A549 (cell line): ENCODE measurements around the gene ITPRIPL1. TPM values are rescaled to one million over a fixed set of nuclear protein-coding genes. Genes with fewer than 3 reads are reported as not detected.

Experiments
- ATAC-seq, 2 experiments: fragments of 200-7000 bp in 1 of 2; fragments of >200 bp in 1 of 2; cut with Nextera tagmentation in 1 of 2; cut with Tn5 transposase in 1 of 2; 3 replicates each; pipeline versions ENCODE4 v1.8.0 to v1.9.1; 2018 to 2020; ENCODE audit warnings: mild to moderate bottlenecking in 1 of 2, moderate library complexity in 1 of 2
- CTCF ChIA-PET: fragments of 300-600 bp; sonication (Branson Sonifier 250); formaldehyde crosslinking; extraction: SDS; loops from one replicate; lab custom pipeline; 2021; ENCODE audit warnings: antibody characterized with exemption, inconsistent platforms; lab: Yijun Ruan, JAX
- POLR2A ChIA-PET: fragments of 350-600 bp; formaldehyde crosslinking; extraction: SDS; loops from one replicate; lab custom pipeline; 2021; ENCODE audit warnings: antibody characterized with exemption, inconsistent platforms; lab: Yijun Ruan, JAX
- DNase-seq, 2 experiments: peaks; one replicate each; pipeline versions ENCODE4 v3.0.0 to v3.0.0-alpha.2; 2011 to 2016; ENCODE audit warnings: low read depth in 1 of 2, low spot score in 1 of 2
- FAIRE-seq: peaks from 2 replicates; lab custom pipeline; 2011; peaks lifted over from hg19 to GRCh38; lab: Jason Lieb, UNC
- H3K27ac ChIP-seq, 2 experiments: fragments of >200 bp; sonication (Bioruptor Twin); formaldehyde crosslinking; 3 replicates each; pipeline ENCODE4 v1.5.1; 2016 to 2017
- H3K4me1 ChIP-seq: fragments of >200 bp; sonication (Bioruptor Twin); formaldehyde crosslinking; 3 replicates; pipeline ENCODE4 v1.6.1; 2016
- H3K4me2 ChIP-seq: fragments of >200 bp; sonication (Bioruptor Twin); formaldehyde crosslinking; 3 replicates; pipeline ENCODE4 v1.6.1; 2016
- H3K4me3 ChIP-seq: fragments of >200 bp; sonication (Bioruptor Twin); formaldehyde crosslinking; 3 replicates; pipeline ENCODE4 v1.5.1; 2016
- H3K9me3 ChIP-seq: fragments of >200 bp; sonication (Bioruptor Twin); formaldehyde crosslinking; 3 replicates; pipeline ENCODE4 v1.6.1; 2016
- BHLHE40 ChIP-seq: IDR thresholded peaks from 2 replicates; pipeline ENCODE4 v1.6.1; 2012; ENCODE audit warnings: low read depth, low read length, inconsistent platforms
- CBX8 ChIP-seq: fragments of 200-600 bp; sonication (generic); IDR thresholded peaks from 2 replicates; pipeline ENCODE4 v1.6.1; 2016
- CEBPB ChIP-seq, 2 experiments: fragments of >200 bp in 1 of 2; sonication (Bioruptor Twin) in 1 of 2; formaldehyde crosslinking in 1 of 2; IDR thresholded peaks; 2 replicates each; pipeline ENCODE4 v1.6.1; 2012 to 2016
- CHD2 ChIP-seq: fragments of 150-350 bp; IDR thresholded peaks from 2 replicates; pipeline ENCODE4 v1.6.1; 2014; ENCODE audit warnings: low read length; ENCODE audit not compliant: partially characterized antibody
- CHD4 ChIP-seq: fragments of 200-600 bp; sonication (generic); IDR thresholded peaks from 2 replicates; pipeline ENCODE4 v1.6.1; 2016; ENCODE audit warnings: antibody characterized with exemption, mild to moderate bottlenecking, borderline replicate concordance
- CTCF ChIP-seq: fragments of >200 bp; sonication (Bioruptor Twin); formaldehyde crosslinking; IDR thresholded peaks from 3 replicates; pipeline ENCODE4 v1.5.1; 2016
- EHF ChIP-seq: fragments of 250-450 bp; sonication (Bioruptor Pico); IDR thresholded peaks from 2 replicates; pipeline ENCODE4 v1.5.0; 2020; ENCODE audit warnings: mild to moderate bottlenecking
- EHMT2 ChIP-seq: fragments of 200-600 bp; sonication (generic); IDR thresholded peaks from 2 replicates; pipeline ENCODE4 v1.6.1; 2016; ENCODE audit warnings: antibody characterized with exemption, low read depth, mild to moderate bottlenecking, moderate library complexity
- EP300 ChIP-seq, 2 experiments: fragments of >200 bp; sonication (Bioruptor Twin); formaldehyde crosslinking; IDR thresholded peaks; 2 replicates in 1 of 2; 3 replicates in 1 of 2; pipeline ENCODE4 v1.6.1; 2016 to 2017
- ESRRA ChIP-seq: fragments of 150-350 bp; IDR thresholded peaks from 2 replicates; pipeline ENCODE4 v1.6.1; 2014; ENCODE audit warnings: mild to moderate bottlenecking, low read length, borderline replicate concordance
- FOSB ChIP-seq: fragments of 250-450 bp; sonication (Bioruptor Pico); IDR thresholded peaks from 2 replicates; pipeline ENCODE4 v1.5.0; 2020; ENCODE audit warnings: mild to moderate bottlenecking, moderate library complexity
- FOSL2 ChIP-seq, 2 experiments: fragments of 450-650 bp in 1 of 2; fragments of >200 bp in 1 of 2; sonication (Bioruptor Twin) in 1 of 2; formaldehyde crosslinking; IDR thresholded peaks; 2 replicates each; pipeline versions ENCODE4 v1.5.0 to v1.6.1; 2016 to 2020; ENCODE audit warnings: mild to moderate bottlenecking in 1 of 2, moderate library complexity in 1 of 2
- HEYL ChIP-seq: fragments of 250-450 bp; sonication (Bioruptor Pico); IDR thresholded peaks from 2 replicates; pipeline ENCODE4 v1.8.0; 2021; ENCODE audit warnings: mild to moderate bottlenecking, moderate library complexity
- HMGXB4 ChIP-seq: fragments of 250-450 bp; sonication (Bioruptor Pico); IDR thresholded peaks from 2 replicates; pipeline ENCODE4 v1.5.0; 2021; ENCODE audit warnings: mild to moderate bottlenecking, moderate library complexity, borderline replicate concordance
- JUN ChIP-seq, 2 experiments: fragments of >200 bp; sonication (Bioruptor Twin); formaldehyde crosslinking; IDR thresholded peaks; 2 replicates in 1 of 2; 3 replicates in 1 of 2; pipeline ENCODE4 v1.6.1; 2016 to 2017
- JUNB ChIP-seq: fragments of >200 bp; sonication (Bioruptor Twin); formaldehyde crosslinking; IDR thresholded peaks from 2 replicates; pipeline ENCODE4 v1.6.1; 2016
- MAZ ChIP-seq: fragments of 150-350 bp; IDR thresholded peaks from 2 replicates; pipeline ENCODE4 v1.6.1; 2014; ENCODE audit warnings: antibody characterized with exemption, low read depth, low read length, borderline replicate concordance
- NFE2L2 ChIP-seq: fragments of 150-350 bp; conservative IDR thresholded peaks from 2 replicates; pipeline ENCODE4 v1.6.1; 2014; ENCODE audit warnings: low read length
- POLR2AphosphoS2 ChIP-seq: conservative IDR thresholded peaks from 2 replicates; pipeline ENCODE4 v1.6.1; 2012; ENCODE audit warnings: low read length, improper control_type of control experiment, inconsistent platforms
- RAD21 ChIP-seq, 2 experiments: fragments of >200 bp in 1 of 2; sonication (Bioruptor Twin) in 1 of 2; formaldehyde crosslinking in 1 of 2; IDR thresholded peaks in 1 of 2; conservative IDR thresholded peaks in 1 of 2; 2 replicates in 1 of 2; 3 replicates in 1 of 2; pipeline ENCODE4 v1.6.1; 2012 to 2018; ENCODE audit warnings: inconsistent platforms in 1 of 2
- RARB ChIP-seq: fragments of 250-450 bp; sonication (Bioruptor Pico); IDR thresholded peaks from 2 replicates; pipeline ENCODE4 v1.8.0; 2021; ENCODE audit warnings: mild to moderate bottlenecking, moderate library complexity
- SMC3 ChIP-seq: fragments of >200 bp; sonication (Bioruptor Twin); formaldehyde crosslinking; IDR thresholded peaks from 3 replicates; pipeline ENCODE4 v1.6.1; 2018; ENCODE audit warnings: inconsistent platforms
- TFCP2L1 ChIP-seq: fragments of 250-450 bp; sonication (Bioruptor Pico); IDR thresholded peaks from 2 replicates; pipeline ENCODE4 v1.5.0; 2021; ENCODE audit warnings: mild to moderate bottlenecking
- ZC3H11A ChIP-seq: fragments of 450-650 bp; IDR thresholded peaks from 2 replicates; pipeline ENCODE4 v1.6.1; 2014; ENCODE audit warnings: antibody characterized with exemption, mild to moderate bottlenecking
- ZSCAN20 ChIP-seq: fragments of 250-450 bp; sonication (Bioruptor Pico); IDR thresholded peaks from 2 replicates; pipeline ENCODE4 v1.8.0; 2022; ENCODE audit warnings: mild to moderate bottlenecking, moderate library complexity
- WGBS: methylation state at CpG from one replicate; pipeline ENCODE4 v1.1.6; 2017; ENCODE audit errors: missing lambda C conversion rate; 5-methylcytosine and 5-hydroxymethylcytosine counted together
- polyA plus RNA-seq, 4 experiments: library from polyadenylated mRNA; depleted of rRNA in 3 of 4; stranded (reverse); fragments of >200 nt; fragmentation: RNase III in 1 of 4; extraction: RNeasy Plus Mini Kit Qiagen cat#74134 plus additional on column Dnase treatment in 1 of 4; gene quantifications; 2 replicates in 3 of 4; 3 replicates in 1 of 4; pipeline ENCODE4 v1.2.3, GENCODE V29; 2011 to 2017
- TF ChIP-seq, protein P1 (sequence below): fragments of 200-600 bp; sonication (generic); IDR thresholded peaks from 2 replicates; pipeline ENCODE4 v1.6.1; 2016; ENCODE audit warnings: antibody characterized with exemption, mild to moderate bottlenecking, moderate library complexity
- TF ChIP-seq, protein P2 (sequence below): fragments of >200 bp; sonication (Bioruptor Twin); formaldehyde crosslinking; IDR thresholded peaks from 2 replicates; pipeline ENCODE4 v1.6.1; 2016
- TF ChIP-seq, protein P3 (sequence below): IDR thresholded peaks from 2 replicates; pipeline ENCODE4 v1.6.1; 2012

The ITPRIPL1 gene
- polyA plus RNA-seq, 2 of the 4 experiments (the other 2 are of a cell fraction): not detected

- no peak overlapping the region for H3K4me3 ChIP-seq
- H3K4me2 ChIP-seq: no peak overlapping the region
- no peak overlapping the region for H3K27ac ChIP-seq
- TF ChIP-seq CEBPB (IDR thresholded peaks at IDR 0.05): no peak
- TF ChIP-seq ZSCAN20: no peak
- TF ChIP-seq JUNB: no peak
- TF ChIP-seq CHD2: no peak
- TF ChIP-seq, protein P1, sequence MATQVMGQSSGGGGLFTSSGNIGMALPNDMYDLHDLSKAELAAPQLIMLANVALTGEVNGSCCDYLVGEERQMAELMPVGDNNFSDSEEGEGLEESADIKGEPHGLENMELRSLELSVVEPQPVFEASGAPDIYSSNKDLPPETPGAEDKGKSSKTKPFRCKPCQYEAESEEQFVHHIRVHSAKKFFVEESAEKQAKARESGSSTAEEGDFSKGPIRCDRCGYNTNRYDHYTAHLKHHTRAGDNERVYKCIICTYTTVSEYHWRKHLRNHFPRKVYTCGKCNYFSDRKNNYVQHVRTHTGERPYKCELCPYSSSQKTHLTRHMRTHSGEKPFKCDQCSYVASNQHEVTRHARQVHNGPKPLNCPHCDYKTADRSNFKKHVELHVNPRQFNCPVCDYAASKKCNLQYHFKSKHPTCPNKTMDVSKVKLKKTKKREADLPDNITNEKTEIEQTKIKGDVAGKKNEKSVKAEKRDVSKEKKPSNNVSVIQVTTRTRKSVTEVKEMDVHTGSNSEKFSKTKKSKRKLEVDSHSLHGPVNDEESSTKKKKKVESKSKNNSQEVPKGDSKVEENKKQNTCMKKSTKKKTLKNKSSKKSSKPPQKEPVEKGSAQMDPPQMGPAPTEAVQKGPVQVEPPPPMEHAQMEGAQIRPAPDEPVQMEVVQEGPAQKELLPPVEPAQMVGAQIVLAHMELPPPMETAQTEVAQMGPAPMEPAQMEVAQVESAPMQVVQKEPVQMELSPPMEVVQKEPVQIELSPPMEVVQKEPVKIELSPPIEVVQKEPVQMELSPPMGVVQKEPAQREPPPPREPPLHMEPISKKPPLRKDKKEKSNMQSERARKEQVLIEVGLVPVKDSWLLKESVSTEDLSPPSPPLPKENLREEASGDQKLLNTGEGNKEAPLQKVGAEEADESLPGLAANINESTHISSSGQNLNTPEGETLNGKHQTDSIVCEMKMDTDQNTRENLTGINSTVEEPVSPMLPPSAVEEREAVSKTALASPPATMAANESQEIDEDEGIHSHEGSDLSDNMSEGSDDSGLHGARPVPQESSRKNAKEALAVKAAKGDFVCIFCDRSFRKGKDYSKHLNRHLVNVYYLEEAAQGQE: no peak
- TF ChIP-seq EHF (CRISPR knock-in tag): no peak
- TF ChIP-seq, protein P2, sequence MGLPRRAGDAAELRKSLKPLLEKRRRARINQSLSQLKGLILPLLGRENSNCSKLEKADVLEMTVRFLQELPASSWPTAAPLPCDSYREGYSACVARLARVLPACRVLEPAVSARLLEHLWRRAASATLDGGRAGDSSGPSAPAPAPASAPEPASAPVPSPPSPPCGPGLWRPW: no peak
- TF ChIP-seq TFCP2L1 (CRISPR knock-in tag): no peak
- TF ChIP-seq FOSL2 (IDR thresholded peaks at IDR 0.05): no peak
- no peak for TF ChIP-seq FOSL2 (CRISPR knock-in tag; IDR thresholded peaks at IDR 0.05)
- TF ChIP-seq HEYL: no peak
- TF ChIP-seq, protein P3, sequence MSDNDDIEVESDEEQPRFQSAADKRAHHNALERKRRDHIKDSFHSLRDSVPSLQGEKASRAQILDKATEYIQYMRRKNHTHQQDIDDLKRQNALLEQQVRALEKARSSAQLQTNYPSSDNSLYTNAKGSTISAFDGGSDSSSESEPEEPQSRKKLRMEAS: no peak
- TF ChIP-seq FOSB (CRISPR knock-in tag): no peak
- no peak for TF ChIP-seq CBX8
- no peak for FAIRE-seq
- ATAC-seq: no peak
- 80% methylated on average over 2 of the region's 2 CpGs for WGBS
- no peaks in the 10 kb centered on the region for H3K9me3 ChIP-seq
- H3K4me1 ChIP-seq: no peaks in the 10 kb centered on the region
- no peak for DNase-seq
- ChIA-PET CTCF (interaction anchor here (2.7 kb wide), 1 partner anchor 140 kb away, joined by 11 read pairs; no protein-coding TSS in a partner anchor), POLR2A (no interaction called here)
Measured at GRCh38 chr2:96369186-96369585, 44.1 kb downstream of the ITPRIPL1 start.

DNA sequence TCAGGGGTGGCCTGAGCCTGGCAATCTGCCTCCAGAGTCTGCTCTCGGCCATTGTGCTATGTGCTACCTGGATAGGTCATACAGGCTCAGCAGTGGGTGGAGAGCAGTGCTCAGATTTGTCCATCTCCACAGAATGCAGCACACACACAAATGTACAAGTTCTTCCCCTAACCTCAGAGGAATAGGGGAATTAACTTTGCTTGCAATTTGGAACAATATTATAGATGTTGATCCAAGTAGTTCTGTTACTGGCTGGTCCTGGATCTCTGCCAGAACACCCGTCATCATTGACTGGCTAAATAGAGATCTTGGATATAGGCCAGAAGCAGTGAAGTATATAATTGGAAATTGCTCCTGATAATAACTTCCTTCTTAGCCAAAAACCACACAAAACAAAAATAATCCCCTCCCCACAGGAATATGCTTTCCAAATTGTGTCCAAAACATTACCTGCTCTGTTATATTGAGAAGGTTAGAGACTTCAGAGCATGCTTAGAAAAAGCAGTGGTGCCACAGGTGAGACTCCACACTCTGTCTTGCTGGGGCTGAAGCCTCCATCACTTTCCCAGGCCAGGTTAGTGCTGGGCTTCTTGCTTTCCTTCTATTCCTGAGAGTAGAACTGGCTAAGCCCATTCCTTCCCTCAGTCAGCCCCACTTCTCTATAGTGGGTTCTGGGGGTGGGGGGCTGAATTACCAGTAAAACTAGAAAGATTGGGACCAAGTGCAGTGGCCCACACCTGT, 49.3 kb downstream of the ITPRIPL1 start:
- no peaks in the 10 kb centered on the region for H3K4me1 ChIP-seq
- FAIRE-seq (no peak), ATAC-seq (peak in 1 of 2 experiments; percentile 25; a peak in 2 of 6 replicates), DNase-seq (no peak)
- 84% methylated on average over 2 of the region's 2 CpGs for WGBS
- TF ChIP-seq FOSL2 (IDR thresholded peaks at IDR 0.05): no peak
- no peak for TF ChIP-seq FOSL2 (CRISPR knock-in tag; IDR thresholded peaks at IDR 0.05)
- TF ChIP-seq RARB (CRISPR knock-in tag): no peak
- no peak for TF ChIP-seq CHD2
- TF ChIP-seq ZSCAN20: no peak
- no peak for TF ChIP-seq NFE2L2
- no peak for TF ChIP-seq SMC3
- no peak for TF ChIP-seq ZC3H11A
- no peak for TF ChIP-seq CTCF
- no peak for TF ChIP-seq ESRRA
- no peak for TF ChIP-seq RAD21 (conservative IDR thresholded peaks at IDR 0.05 in 1 of 2, IDR thresholded peaks at IDR 0.05 in 1 of 2)
- no peak for TF ChIP-seq JUN (IDR thresholded peaks at IDR 0.05)
- TF ChIP-seq CHD4: no peak
- no peak for TF ChIP-seq MAZ
- no peak for TF ChIP-seq POLR2AphosphoS2
- TF ChIP-seq EP300 (IDR thresholded peaks at IDR 0.05): no peak
- no peak for TF ChIP-seq EHMT2
- TF ChIP-seq HMGXB4 (CRISPR knock-in tag): no peak
- TF ChIP-seq CBX8: no peak
- TF ChIP-seq BHLHE40: no peak
- no peak overlapping the region for H3K4me3 ChIP-seq
- H3K4me2 ChIP-seq: no peak overlapping the region
- H3K27ac ChIP-seq: no peak overlapping the region
- POLR2A ChIA-PET: no interaction called here
- peaks cover 21% of the 10 kb centered on the region for H3K9me3 ChIP-seq
- CTCF ChIA-PET: no interaction called here
